SK-N-MC (cell line): ENCODE measurements around the gene RAB24.

Experiments used
- EZH2 ChIP-seq: fragments of 200-600 bp; sonication (generic); IDR thresholded peaks from one replicate; pipeline ENCODE4 v1.6.1; 2017; ENCODE audit warnings: antibody characterized with exemption
- FOXP2 ChIP-seq: optimal IDR thresholded peaks from 2 replicates; pipeline ENCODE3; 2011; ENCODE audit warnings: mild to moderate bottlenecking, moderate library complexity; ENCODE audit not compliant: insufficient read depth; ENCODE audit errors: extremely low read length, control extremely low read depth

GRCh38 chr5:177276886-177277285, 26.6 kb downstream of the RAB24 start:
- TF ChIP-seq EZH2 (no peak), FOXP2 (no peak)
